ENCODE measurements around the gene SLC51A.

The SLC51A gene

GRCh38 chr3:196251918-196252317 lies 35.6 kb downstream of the SLC51A start:
- no peak overlapping the region for H3K4me3 ChIP-seq (ENCODE audit: low read depth, low read length)
- TF ChIP-seq, protein P1, sequence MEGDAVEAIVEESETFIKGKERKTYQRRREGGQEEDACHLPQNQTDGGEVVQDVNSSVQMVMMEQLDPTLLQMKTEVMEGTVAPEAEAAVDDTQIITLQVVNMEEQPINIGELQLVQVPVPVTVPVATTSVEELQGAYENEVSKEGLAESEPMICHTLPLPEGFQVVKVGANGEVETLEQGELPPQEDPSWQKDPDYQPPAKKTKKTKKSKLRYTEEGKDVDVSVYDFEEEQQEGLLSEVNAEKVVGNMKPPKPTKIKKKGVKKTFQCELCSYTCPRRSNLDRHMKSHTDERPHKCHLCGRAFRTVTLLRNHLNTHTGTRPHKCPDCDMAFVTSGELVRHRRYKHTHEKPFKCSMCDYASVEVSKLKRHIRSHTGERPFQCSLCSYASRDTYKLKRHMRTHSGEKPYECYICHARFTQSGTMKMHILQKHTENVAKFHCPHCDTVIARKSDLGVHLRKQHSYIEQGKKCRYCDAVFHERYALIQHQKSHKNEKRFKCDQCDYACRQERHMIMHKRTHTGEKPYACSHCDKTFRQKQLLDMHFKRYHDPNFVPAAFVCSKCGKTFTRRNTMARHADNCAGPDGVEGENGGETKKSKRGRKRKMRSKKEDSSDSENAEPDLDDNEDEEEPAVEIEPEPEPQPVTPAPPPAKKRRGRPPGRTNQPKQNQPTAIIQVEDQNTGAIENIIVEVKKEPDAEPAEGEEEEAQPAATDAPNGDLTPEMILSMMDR (IDR thresholded peaks at IDR 0.05; ENCODE audit: borderline replicate concordance, insufficient read depth, low read depth, low read length), result no peak

GRCh38 chr3:196254376-196255283 lies 38.3 kb downstream of the SLC51A start:
- H3K4me3 ChIP-seq (ENCODE audit: low read depth, low read length), result no peak overlapping the region
- TF ChIP-seq, protein P1 (IDR thresholded peaks at IDR 0.05; ENCODE audit: borderline replicate concordance, insufficient read depth, low read depth, low read length), result no peak

- no peak overlapping the region for H3K4me3 ChIP-seq (ENCODE audit: low read depth, low read length)
- TF ChIP-seq, protein P1 (IDR thresholded peaks at IDR 0.05; ENCODE audit: borderline replicate concordance, insufficient read depth, low read depth, low read length), result no peak
These were observed 39.4 kb downstream of the SLC51A start for GRCh38 chr3:196255776-196256175.

DNA sequence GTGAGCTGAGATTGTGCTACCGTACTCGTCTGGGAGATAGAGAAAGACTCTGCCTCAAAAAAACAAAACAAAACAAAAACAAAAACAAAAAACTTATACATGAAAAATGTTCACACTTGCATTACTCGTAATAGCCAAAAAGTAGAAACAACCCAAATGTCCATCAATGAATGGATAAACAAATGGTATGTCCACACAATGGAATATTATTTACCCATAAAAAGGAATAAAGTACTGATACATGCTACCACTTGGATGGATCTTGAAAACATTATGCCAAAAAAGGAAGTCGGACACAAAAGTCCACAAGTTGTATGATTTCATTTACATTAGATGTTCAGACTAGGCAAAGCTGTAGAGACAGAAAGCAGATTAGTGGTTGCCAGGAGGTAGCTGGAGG lies 44.5 kb downstream of the SLC51A start:
- TF ChIP-seq, protein P1 (IDR thresholded peaks at IDR 0.05; ENCODE audit: borderline replicate concordance, insufficient read depth, low read depth, low read length), result no peak

GRCh38 chr3:196263819-196264218 lies 47.5 kb downstream of the SLC51A start:
- TF ChIP-seq, protein P1 (IDR thresholded peaks at IDR 0.05; ENCODE audit: borderline replicate concordance, insufficient read depth, low read depth, low read length), result no peak

More for the DNA sequence above, 44.5 kb downstream of the SLC51A start:
- no peak overlapping the region for H3K4me3 ChIP-seq (ENCODE audit: low read depth, low read length)

DNA sequence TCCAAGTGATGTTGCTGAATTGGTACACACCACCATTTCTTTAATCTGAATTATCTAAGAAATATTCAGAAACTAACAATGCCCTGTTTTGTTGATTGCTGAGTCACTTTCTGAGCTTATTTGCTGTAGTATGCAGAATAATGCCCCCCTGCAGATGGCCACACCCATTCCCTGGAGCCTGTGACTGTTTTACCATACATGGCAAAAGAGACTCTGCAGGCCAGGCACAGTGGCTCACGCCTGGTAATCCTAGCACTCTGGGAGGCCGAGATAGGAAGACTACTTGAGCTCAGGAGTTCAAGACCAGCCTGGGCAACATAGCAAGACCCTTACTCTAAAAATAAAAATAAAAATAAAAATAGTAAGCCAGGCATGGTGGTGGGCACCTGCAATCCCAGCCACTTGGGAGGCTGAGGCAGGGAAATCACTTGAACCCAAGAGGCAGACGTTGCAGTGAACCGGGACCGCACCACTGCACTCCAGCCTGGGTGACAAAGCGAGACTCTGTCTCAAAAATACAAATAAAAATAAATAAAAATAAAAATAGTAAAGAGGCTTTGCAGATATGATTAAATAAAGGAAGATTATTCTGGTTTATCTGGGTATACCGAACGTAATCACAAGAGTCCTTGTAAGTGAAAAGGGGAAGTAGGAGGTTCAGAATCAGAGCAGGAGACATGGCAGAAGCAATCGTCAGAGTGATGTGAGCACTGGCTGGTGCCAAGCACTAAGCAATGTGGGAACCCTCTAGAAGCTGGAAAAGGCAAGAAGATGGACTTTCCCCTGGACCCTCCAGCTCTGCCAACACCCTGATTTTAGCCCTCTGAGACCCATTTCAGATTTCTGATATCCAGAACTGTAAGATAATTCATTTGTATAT lies 52.2 kb downstream of the SLC51A start:
- TF ChIP-seq, protein P1 (IDR thresholded peaks at IDR 0.05; ENCODE audit: borderline replicate concordance, insufficient read depth, low read depth, low read length), result no peak
- no peak overlapping the region for H3K4me3 ChIP-seq (ENCODE audit: low read depth, low read length)

More at GRCh38 chr3:196263819-196264218, 47.5 kb downstream of the SLC51A start:
- no peak overlapping the region for H3K4me3 ChIP-seq (ENCODE audit: low read depth, low read length)
